ENCODE results near the gene TPRG1.

- TF ChIP-seq POLR2AphosphoS5 (IDR thresholded peaks at IDR 0.05; ENCODE audit: low read depth, low read length): no peak
- TF ChIP-seq POLR2A (IDR thresholded peaks at IDR 0.05; ENCODE audit: low read depth, low read length): no peak
- TF ChIP-seq TAF1 (IDR thresholded peaks at IDR 0.05; ENCODE audit: low read depth, low read length): no peak
These were observed 49.1 kb upstream of the TPRG1 start for GRCh38 chr3:189122526-189123205.
